Astrocyte (in vitro differentiated cells and primary cell): ENCODE data around the gene AKT3.

Source experiments
- EZH2 ChIP-seq: IDR thresholded peaks from 2 replicates; pipeline ENCODE4 v1.6.1; 2012; ENCODE audit warnings: mild to moderate bottlenecking, low read length, inconsistent platforms; ENCODE audit not compliant: insufficient read depth
- TF ChIP-seq, protein P1 (sequence below): IDR thresholded peaks from 2 replicates; pipeline ENCODE4 v1.5.1; 2011; ENCODE audit warnings: low read depth, mild to moderate bottlenecking, inconsistent platforms, low read length, moderate library complexity; ENCODE audit not compliant: insufficient read depth

DNA sequence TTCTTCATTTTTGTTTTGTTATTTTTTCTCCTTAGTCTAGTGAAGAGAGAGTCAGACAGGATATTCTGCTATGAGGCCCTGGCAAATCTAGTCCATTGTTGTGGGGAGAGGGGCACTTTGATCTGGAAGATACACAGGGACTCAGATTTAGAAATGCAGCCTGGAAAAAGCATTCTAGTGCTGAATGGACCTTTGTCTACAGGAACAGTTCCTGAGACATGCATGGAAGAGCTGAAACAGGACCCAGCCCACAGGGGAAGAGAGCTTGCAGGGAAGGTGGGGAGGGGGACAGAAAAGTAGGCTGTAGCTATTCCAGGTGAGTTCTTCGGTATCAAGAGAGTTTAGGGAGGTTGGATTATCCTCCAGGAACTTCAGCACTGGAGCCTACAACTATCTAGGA, 98.5 kb downstream of the AKT3 start:
- no peak for TF ChIP-seq EZH2
- TF ChIP-seq, protein P1, sequence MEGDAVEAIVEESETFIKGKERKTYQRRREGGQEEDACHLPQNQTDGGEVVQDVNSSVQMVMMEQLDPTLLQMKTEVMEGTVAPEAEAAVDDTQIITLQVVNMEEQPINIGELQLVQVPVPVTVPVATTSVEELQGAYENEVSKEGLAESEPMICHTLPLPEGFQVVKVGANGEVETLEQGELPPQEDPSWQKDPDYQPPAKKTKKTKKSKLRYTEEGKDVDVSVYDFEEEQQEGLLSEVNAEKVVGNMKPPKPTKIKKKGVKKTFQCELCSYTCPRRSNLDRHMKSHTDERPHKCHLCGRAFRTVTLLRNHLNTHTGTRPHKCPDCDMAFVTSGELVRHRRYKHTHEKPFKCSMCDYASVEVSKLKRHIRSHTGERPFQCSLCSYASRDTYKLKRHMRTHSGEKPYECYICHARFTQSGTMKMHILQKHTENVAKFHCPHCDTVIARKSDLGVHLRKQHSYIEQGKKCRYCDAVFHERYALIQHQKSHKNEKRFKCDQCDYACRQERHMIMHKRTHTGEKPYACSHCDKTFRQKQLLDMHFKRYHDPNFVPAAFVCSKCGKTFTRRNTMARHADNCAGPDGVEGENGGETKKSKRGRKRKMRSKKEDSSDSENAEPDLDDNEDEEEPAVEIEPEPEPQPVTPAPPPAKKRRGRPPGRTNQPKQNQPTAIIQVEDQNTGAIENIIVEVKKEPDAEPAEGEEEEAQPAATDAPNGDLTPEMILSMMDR = no peak
